Raji (cell line): ENCODE data around the gene SQSTM1.

Source experiments
- POLR2A ChIP-seq: IDR thresholded peaks from 2 replicates; pipeline ENCODE4 v1.6.1; 2011; ENCODE audit warnings: low read depth, low read length, control low read depth; ENCODE audit not compliant: insufficient read depth

Gene SQSTM1

GRCh38 chr5:179823937-179824744 is 3.4 kb downstream of the SQSTM1 start:
- no peak for TF ChIP-seq POLR2A

GRCh38 chr5:179824745-179825112 is 4.0 kb downstream of the SQSTM1 start:
- TF ChIP-seq POLR2A, result no peak

DNA sequence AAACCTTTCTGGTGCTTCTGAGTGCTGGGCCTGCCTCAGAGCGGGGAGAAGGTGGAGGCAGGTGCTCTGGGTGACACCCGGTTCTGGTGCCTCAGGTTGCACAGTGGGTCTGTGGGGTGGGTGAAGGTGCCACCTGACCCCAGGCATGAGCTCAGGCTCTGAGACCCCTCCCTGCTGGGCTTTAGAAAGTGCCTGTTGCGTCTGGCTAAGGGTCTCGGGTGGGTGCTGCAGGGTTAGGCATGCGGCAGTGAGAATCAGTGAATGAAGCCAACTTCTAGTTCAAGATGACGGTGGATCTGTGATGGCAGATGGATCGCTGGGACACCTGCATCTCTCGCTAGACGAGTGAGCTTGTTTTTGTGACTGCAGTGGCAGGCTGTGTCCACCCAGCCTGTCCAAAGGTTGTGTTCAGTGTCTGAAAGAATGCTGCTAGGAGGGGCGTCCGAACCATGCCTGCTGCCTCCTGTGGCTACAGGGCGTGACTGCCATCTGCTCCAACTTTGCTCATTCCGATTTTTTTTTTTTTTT is 5.0 kb downstream of the SQSTM1 start:
- no peak for TF ChIP-seq POLR2A

DNA sequence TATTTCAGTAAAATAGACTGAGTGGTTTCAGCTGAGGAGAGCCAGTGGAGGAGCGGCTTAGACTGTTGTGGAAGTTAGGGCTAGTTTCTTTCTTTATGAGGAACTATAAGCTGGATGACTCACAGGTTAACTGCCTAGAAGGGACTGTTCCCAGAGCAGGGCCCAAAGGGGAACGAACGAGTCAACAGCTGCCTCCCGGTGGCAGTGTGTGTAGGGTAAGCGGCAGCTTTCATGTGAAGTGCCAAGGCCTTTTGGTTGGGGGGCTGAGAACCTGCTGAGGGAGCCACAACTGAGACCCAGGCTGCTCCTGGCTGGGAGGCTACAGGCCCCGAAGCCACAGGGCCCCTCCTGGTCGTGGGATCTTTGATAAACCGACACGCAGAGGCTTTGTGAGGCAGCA is 7.0 kb downstream of the SQSTM1 start:
- no peak for TF ChIP-seq POLR2A

- no peak for TF ChIP-seq POLR2A
Observed at GRCh38 chr5:179828756-179829421, 8.2 kb downstream of the SQSTM1 start.

DNA sequence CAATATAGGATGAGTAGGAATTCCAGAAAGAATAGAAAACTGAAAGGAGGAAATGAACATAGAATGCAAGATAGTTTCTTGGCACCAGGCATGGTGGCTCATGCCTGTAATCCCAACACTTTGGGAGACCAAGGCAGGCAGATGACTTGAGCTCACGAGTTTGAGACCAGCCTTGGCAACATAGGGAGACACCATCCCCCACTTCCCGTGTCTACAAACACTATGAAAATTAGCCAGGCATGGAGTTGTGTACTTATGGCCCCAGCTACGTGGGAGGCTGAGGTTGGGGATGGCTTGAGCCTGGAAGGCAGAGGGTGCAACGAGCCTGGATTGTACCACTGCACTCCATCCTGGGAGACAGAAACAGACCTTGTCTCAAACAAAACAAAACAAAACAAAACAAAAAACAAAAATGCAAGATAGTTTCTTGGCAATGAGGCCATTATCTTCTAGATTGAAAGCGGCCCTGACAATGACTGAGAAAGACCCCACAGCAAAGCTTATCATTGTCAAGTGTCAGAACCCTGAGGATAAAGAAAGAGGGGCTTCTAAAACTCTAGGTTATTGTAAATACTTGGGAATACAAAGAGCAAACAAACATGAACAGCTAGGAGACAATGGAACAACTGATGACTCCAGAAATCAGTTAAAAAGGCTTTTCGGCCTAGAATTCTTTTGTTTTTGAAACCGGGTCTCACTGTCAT is 9.2 kb downstream of the SQSTM1 start:
- no peak for TF ChIP-seq POLR2A

DNA sequence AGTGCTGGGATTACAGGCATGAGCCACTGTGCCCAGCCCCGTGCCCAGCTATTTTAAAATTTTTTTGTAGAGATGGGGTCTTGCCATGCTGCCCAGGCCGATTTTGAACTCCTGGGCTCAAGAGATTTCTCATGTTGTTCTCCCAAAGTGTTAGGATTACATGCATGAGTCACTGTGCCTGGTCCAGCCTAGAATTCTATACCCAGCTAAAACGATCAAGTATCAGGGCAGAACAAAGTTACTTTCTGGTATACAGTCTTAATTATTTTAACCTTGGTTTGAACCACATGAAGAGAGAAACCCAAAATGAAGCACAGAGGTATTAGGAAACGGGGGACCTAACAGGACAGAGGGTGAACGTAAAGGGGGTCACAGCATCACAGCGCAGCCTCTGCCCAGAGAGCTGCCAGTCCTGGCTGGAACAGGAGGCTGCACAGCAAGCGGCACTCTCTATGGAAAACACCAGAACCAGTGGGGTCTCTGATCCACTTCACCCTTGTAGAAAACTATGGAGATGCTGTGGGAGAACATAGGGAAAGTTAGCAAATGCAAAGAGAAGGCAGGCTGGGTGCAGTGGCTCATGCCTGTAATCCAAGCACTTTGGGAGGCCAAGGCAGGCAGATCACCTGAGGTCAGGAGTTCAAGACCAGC is 10.2 kb downstream of the SQSTM1 start:
- TF ChIP-seq POLR2A, result no peak

- TF ChIP-seq POLR2A, result no peak
Observed at GRCh38 chr5:179832039-179832745, 11.5 kb downstream of the SQSTM1 start.

DNA sequence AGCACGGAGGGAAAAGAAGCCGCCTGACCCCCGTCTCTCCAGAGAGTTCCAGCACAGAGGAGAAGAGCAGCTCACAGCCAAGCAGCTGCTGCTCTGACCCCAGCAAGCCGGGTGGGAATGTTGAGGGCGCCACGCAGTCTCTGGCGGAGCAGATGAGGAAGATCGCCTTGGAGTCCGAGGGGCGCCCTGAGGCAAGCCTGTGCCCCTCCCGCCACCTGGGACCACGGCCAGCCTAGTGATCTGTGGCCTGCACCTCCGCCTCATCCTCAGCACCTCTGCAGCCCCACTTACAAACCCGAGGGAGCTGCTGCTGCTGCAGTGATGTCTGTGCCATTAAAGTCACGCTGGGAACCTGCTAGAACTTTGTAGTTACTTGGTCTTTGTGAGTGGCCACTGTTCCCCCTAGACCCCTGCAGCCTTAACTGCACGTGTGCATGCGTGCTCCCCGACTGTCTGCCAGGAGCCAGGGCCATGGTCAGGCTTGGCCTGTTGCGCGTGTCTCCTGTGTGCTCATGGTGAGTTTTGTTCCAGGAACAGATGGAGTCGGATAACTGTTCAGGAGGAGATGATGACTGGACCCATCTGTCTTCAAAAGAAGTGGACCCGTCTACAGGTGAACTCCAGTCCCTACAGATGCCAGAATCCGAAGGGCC is 12.5 kb downstream of the SQSTM1 start:
- TF ChIP-seq POLR2A, result no peak

DNA sequence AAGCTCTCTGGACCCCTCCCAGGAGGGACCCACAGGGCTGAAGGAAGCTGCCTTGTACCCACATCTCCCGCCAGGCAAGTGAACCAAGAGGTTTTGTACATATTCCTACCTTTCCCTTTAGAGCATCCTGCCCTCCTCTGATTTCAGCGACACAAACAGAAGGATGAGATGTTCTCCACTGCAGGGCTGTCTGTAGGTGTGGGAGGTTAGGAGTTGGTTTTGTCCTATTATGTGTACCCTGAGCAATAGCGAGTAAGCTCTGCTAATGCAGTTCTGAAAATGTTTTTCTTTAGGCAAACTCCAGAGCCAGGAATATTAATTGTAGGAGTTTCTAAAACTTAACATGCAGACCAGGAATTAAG is 13.0 kb downstream of the SQSTM1 start:
- TF ChIP-seq POLR2A, result no peak

DNA sequence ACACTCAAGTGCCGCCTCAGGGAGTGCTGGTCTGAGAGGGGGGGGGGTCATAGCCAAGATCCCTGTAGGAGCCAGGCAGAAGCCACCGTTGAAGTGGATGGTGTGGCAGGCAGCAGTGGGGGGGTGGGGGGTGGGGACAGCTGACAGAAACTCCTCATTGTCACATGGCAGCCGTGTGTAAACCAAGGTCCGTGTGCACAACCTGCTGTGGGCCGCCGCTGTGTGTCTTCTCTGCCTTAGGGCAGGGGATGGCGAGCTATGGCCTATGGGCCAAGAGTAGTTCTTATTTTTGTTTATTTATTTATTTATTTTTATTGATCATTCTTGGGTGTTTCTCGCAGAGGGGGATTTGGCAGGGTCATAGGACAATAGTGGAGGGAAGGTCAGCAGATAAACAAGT is 13.4 kb downstream of the SQSTM1 start:
- no peak for TF ChIP-seq POLR2A

- no peak for TF ChIP-seq POLR2A
Observed at GRCh38 chr5:179836225-179837019, 15.7 kb downstream of the SQSTM1 start.
